Measurements from ENCODE around the gene PHEX. TPM values are rescaled to one million over a fixed set of nuclear protein-coding genes. Genes with fewer than 3 reads are reported as not detected.

PHEX gene
- total RNA-seq, 2 donors from 2014 or later: not detected

DNA sequence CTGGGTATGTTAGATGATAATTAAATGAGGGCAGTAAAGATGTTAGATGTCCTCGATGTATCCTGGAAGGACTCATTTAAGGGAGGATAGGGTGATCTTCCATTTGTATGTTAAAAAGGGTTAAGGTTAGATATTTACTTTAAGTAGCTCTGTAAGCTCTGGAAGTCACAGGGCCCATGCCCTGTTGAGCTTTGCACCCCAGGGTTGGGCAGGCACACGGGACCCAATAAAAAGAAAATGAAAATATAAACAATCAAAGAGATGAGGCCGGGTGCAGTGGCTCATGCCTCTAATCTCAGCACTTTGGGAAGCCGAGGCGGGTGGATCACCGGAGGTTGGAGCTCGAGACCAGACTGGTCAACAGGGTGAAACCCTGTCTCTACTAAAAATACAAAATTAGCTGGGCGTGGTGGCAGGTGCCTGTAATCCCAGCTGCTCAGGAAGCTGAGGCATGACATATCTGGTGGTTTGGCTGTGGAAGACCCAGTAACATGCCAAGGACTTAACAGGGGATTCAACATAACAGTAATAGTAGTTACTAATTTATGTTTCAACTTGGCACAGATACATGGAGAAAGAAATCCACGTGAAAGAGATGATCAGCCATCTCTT lies 16.9 kb upstream of the PHEX start:
- no peak for TF ChIP-seq CTCF (IDR thresholded peaks at IDR 0.05)
- no peak overlapping the region for H3K4me3 ChIP-seq
- no peak for DNase-seq (ENCODE audit: low spot score)
- no peaks in the 10 kb centered on the region for H3K4me1 ChIP-seq
- H3K36me3 ChIP-seq: no peaks in the 10 kb centered on the region
- H3K27me3 ChIP-seq: no peaks in the 10 kb centered on the region
- no peak overlapping the region for H3K27ac ChIP-seq
- H3K9me3 ChIP-seq: no peaks in the 10 kb centered on the region

- no peak for TF ChIP-seq CTCF (IDR thresholded peaks at IDR 0.05)
- no peaks in the 10 kb centered on the region for H3K36me3 ChIP-seq
- no peaks in the 10 kb centered on the region for H3K27me3 ChIP-seq
- H3K4me3 ChIP-seq: no peak overlapping the region
- no peak for DNase-seq (ENCODE audit: low spot score)
- H3K4me1 ChIP-seq: no peaks in the 10 kb centered on the region
- H3K27ac ChIP-seq: no peak overlapping the region
- no peaks in the 10 kb centered on the region for H3K9me3 ChIP-seq
These were observed 10.3 kb upstream of the PHEX start for GRCh38 chrX:22021751-22022324.

DNA sequence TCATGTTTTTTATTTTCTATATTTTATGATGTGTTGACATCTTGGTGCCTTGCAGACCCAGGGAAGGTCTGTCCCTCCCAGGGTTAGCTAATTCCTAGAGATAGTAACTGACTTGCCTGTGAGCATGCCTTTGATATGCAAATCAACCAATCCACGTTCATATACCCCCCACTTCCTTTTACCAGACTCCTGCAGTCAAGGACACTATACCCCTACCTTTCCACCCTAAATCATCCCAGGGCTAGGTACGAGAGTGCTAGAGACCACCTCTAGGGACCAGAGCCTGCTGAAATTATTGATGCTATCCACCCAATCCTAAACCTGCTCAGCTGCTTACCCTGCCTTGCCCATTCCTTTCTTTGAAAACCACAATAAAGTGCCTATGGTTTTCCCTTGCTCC lies 7.5 kb upstream of the PHEX start:
- no peak for TF ChIP-seq CTCF (IDR thresholded peaks at IDR 0.05)
- H3K4me1 ChIP-seq: no peaks in the 10 kb centered on the region
- no peaks in the 10 kb centered on the region for H3K9me3 ChIP-seq
- H3K36me3 ChIP-seq: no peaks in the 10 kb centered on the region
- H3K4me3 ChIP-seq: no peak overlapping the region
- DNase-seq (ENCODE audit: low spot score): no peak
- H3K27ac ChIP-seq: no peak overlapping the region
- no peaks in the 10 kb centered on the region for H3K27me3 ChIP-seq

- no peak for DNase-seq (ENCODE audit: low spot score)
- no peak for TF ChIP-seq CTCF (IDR thresholded peaks at IDR 0.05)
- Histone ChIP-seq H3K4me3 (no peak overlapping the region), H3K4me1 (no peaks in the 10 kb centered on the region), H3K27me3 (no peaks in the 10 kb centered on the region), H3K27ac (no peak overlapping the region), H3K9me3 (no peaks in the 10 kb centered on the region), H3K36me3 (no peaks in the 10 kb centered on the region)
These were observed 6.4 kb upstream of the PHEX start for GRCh38 chrX:22025751-22026150.

DNA sequence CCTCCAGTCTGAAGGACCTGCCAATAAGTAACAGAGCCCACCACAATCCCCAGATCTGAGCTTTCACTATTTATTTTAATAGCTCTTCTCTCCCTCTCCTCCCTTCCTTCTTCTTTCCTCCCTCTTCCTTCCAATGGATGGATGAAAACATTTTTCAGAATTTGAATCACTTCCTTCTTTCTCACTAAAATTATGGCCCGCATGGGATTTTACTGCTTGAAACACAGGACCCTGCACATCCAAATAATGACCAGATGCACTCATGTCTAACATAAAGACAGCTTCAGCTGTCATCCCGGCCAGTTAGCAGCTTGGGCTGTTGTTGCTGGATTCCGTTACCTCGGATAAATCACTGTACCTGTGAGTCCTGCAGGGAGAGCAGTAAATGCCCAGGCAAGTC lies 5.4 kb upstream of the PHEX start:
- H3K27ac ChIP-seq: no peak overlapping the region
- no peak for DNase-seq (ENCODE audit: low spot score)
- H3K9me3 ChIP-seq: no peaks in the 10 kb centered on the region
- H3K4me3 ChIP-seq: no peak overlapping the region
- H3K27me3 ChIP-seq: no peaks in the 10 kb centered on the region
- TF ChIP-seq CTCF (IDR thresholded peaks at IDR 0.05): no peak
- no peaks in the 10 kb centered on the region for H3K36me3 ChIP-seq
- no peaks in the 10 kb centered on the region for H3K4me1 ChIP-seq

DNA sequence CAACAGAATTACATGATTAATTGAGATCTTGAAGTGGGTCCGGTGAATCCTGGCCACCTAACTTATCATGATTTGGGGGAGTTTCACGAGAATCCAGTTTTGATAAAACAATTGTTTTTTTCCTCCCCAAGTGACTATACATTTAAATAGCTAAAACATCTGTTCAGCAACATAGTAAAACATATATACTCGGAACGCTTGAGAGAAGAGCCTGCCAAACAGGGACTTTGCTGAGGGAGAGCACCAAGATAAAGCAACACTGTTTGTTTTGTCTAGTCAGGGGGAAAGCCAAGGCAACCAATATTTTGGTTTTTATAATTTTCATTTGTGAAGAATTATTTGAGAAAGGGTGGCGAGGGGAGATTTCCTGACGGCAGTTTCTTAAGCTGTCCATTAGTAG lies 381 bp downstream of the PHEX start:
- DNase-seq (ENCODE audit: low spot score): no peak
- H3K9me3 ChIP-seq: no peaks in the 10 kb centered on the region
- H3K36me3 ChIP-seq: no peaks in the 10 kb centered on the region
- no peak overlapping the region for H3K4me3 ChIP-seq
- no peaks in the 10 kb centered on the region for H3K4me1 ChIP-seq
- H3K27ac ChIP-seq: no peak overlapping the region
- no peaks in the 10 kb centered on the region for H3K27me3 ChIP-seq
- no peak for TF ChIP-seq CTCF (IDR thresholded peaks at IDR 0.05)

All from right atrium auricular region (tissue), 2 donors.